ENCODE data around the gene PI4KA. TPM values are rescaled to one million over a fixed set of nuclear protein-coding genes. Genes with fewer than 3 reads are reported as not detected.

The PI4KA gene
- total and polyA plus RNA-seq, 2 of the 13 experiments (the other 11 are each of a cell fraction or from before 2014, with no cell fraction given), result 27.4 to 56.4 TPM

GRCh38 chr22:20776624-20777405 lies 81.8 kb downstream of the PI4KA start (continued):
- TF ChIP-seq, protein P1, sequence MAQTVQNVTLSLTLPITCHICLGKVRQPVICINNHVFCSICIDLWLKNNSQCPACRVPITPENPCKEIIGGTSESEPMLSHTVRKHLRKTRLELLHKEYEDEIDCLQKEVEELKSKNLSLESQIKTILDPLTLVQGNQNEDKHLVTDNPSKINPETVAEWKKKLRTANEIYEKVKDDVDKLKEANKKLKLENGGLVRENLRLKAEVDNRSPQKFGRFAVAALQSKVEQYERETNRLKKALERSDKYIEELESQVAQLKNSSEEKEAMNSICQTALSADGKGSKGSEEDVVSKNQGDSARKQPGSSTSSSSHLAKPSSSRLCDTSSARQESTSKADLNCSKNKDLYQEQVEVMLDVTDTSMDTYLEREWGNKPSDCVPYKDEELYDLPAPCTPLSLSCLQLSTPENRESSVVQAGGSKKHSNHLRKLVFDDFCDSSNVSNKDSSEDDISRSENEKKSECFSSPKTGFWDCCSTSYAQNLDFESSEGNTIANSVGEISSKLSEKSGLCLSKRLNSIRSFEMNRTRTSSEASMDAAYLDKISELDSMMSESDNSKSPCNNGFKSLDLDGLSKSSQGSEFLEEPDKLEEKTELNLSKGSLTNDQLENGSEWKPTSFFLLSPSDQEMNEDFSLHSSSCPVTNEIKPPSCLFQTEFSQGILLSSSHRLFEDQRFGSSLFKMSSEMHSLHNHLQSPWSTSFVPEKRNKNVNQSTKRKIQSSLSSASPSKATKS (CRISPR knock-in tag; IDR thresholded peaks at IDR 0.05), result 0 out of 2 replicates have a peak, but pooled peaks have one; percentile 81
- TF ChIP-seq MEIS2 (CRISPR knock-in tag; IDR thresholded peaks at IDR 0.05) (no peak), FOXP1 (IDR thresholded peaks at IDR 0.05) (no peak), FOXP1 (CRISPR knock-in tag; IDR thresholded peaks at IDR 0.05) (peak; percentile 40; the same call in 1 of the 2 replicates), ONECUT2 (CRISPR knock-in tag; IDR thresholded peaks at IDR 0.05) (peak; percentile 48; the same call in 1 of the 2 replicates), PAX8 (CRISPR knock-in tag; IDR thresholded peaks at IDR 0.05; ENCODE audit: borderline replicate concordance) (no peak), CBFB (CRISPR knock-in tag; IDR thresholded peaks at IDR 0.05) (0 out of 2 replicates have a peak, but pooled peaks have one; percentile 42), PPARG (CRISPR knock-in tag; conservative IDR thresholded peaks at IDR 0.05) (peak; percentile 39; the same call in 1 of the 2 replicates), MXI1 (IDR thresholded peaks at IDR 0.05; ENCODE audit: borderline replicate concordance, low read depth, low read length) (0 out of 3 replicates have a peak, but pooled peaks have one; percentile 26), SPEN (CRISPR knock-in tag; IDR thresholded peaks at IDR 0.05; ENCODE audit: low read depth) (0 out of 2 replicates have a peak, but pooled peaks have one; percentile 46), ZNF337 (CRISPR knock-in tag; IDR thresholded peaks at IDR 0.05; ENCODE audit: borderline replicate concordance, low read depth) (no peak), FLYWCH1 (CRISPR knock-in tag; IDR thresholded peaks at IDR 0.05) (0 out of 2 replicates have a peak, but pooled peaks have one; percentile 21), GATA4 (IDR thresholded peaks at IDR 0.05; ENCODE audit: borderline replicate concordance, low read depth) (0 out of 2 replicates have a peak, but pooled peaks have one; percentile 39), ZNF776 (CRISPR knock-in tag; IDR thresholded peaks at IDR 0.05) (0 out of 2 replicates have a peak, but pooled peaks have one; percentile 13)
- TF ChIP-seq, protein P2, sequence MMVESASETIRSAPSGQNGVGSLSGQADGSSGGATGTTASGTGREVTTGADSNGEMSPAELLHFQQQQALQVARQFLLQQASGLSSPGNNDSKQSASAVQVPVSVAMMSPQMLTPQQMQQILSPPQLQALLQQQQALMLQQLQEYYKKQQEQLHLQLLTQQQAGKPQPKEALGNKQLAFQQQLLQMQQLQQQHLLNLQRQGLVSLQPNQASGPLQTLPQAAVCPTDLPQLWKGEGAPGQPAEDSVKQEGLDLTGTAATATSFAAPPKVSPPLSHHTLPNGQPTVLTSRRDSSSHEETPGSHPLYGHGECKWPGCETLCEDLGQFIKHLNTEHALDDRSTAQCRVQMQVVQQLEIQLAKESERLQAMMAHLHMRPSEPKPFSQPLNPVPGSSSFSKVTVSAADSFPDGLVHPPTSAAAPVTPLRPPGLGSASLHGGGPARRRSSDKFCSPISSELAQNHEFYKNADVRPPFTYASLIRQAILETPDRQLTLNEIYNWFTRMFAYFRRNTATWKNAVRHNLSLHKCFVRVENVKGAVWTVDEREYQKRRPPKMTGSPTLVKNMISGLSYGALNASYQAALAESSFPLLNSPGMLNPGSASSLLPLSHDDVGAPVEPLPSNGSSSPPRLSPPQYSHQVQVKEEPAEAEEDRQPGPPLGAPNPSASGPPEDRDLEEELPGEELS (CRISPR knock-in tag; IDR thresholded peaks at IDR 0.05), result peak; percentile 62
- TF ChIP-seq, protein P3, sequence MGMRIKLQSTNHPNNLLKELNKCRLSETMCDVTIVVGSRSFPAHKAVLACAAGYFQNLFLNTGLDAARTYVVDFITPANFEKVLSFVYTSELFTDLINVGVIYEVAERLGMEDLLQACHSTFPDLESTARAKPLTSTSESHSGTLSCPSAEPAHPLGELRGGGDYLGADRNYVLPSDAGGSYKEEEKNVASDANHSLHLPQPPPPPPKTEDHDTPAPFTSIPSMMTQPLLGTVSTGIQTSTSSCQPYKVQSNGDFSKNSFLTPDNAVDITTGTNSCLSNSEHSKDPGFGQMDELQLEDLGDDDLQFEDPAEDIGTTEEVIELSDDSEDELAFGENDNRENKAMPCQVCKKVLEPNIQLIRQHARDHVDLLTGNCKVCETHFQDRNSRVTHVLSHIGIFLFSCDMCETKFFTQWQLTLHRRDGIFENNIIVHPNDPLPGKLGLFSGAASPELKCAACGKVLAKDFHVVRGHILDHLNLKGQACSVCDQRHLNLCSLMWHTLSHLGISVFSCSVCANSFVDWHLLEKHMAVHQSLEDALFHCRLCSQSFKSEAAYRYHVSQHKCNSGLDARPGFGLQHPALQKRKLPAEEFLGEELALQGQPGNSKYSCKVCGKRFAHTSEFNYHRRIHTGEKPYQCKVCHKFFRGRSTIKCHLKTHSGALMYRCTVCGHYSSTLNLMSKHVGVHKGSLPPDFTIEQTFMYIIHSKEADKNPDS (CRISPR knock-in tag; IDR thresholded peaks at IDR 0.05), result 0 out of 2 replicates have a peak, but pooled peaks have one; percentile 83
- TF ChIP-seq, protein P4, sequence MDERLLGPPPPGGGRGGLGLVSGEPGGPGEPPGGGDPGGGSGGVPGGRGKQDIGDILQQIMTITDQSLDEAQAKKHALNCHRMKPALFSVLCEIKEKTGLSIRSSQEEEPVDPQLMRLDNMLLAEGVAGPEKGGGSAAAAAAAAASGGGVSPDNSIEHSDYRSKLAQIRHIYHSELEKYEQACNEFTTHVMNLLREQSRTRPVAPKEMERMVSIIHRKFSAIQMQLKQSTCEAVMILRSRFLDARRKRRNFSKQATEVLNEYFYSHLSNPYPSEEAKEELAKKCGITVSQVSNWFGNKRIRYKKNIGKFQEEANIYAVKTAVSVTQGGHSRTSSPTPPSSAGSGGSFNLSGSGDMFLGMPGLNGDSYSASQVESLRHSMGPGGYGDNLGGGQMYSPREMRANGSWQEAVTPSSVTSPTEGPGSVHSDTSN (CRISPR knock-in tag; IDR thresholded peaks at IDR 0.05), result no peak

Measured in HepG2 (cell line).